GM12878 (cell line): ENCODE results near the gene RPL37A. TPM values are rescaled to one million over a fixed set of nuclear protein-coding genes. Genes with fewer than 3 reads are reported as not detected.

Experiments
- polyA plus RNA-seq, 11 experiments: library from polyadenylated mRNA; depleted of rRNA in 4 of 11; unstranded in 6 of 11; stranded (reverse) in 5 of 11; fragments of >200 nt; fragmentation: Nextera tagmentation in 4 of 11; fragmentation: Illumina TruSeq in 1 of 11; extraction: Ambion mirVana in 4 of 11; extraction: Trizol in 1 of 11; gene quantifications; 1 replicate in 1 of 11; 2 replicates in 10 of 11; pipeline versions ENCODE4 v1.2.1 to v1.2.3, GENCODE V29; 2011 to 2016; ENCODE audit warnings: inconsistent platforms in 2 of 11, missing spikeins in 2 of 11, low read depth in 1 of 11
- total RNA-seq, 4 experiments: library from RNA; depleted of rRNA in 3 of 4; stranded (reverse); fragments of >200 nt in 3 of 4; fragmentation: Illumina TruSeq in 1 of 4; extraction: Trizol in 1 of 4; gene quantifications; 2 replicates each; pipeline versions ENCODE4 v1.2.1 to v1.2.3, GENCODE V29; 2013 to 2021

RPL37A gene
- total and polyA plus RNA-seq, 10 of the 15 experiments (the other 5 are each of a cell fraction or from before 2014, with no cell fraction given), result 2,847 to 6,854 (median 5,110) TPM

Other genes with a start within 250 kb of the RPL37A start
- gene MARCHF4, start 126.4 kb upstream of the RPL37A start, total RNA-seq (2014; rRNA removed), result not detected in 2 replicates
- not detected in 2 replicates for gene MARCHF4, start 126.4 kb upstream of the RPL37A start, total RNA-seq (2014; rRNA removed; fragmentation: Illumina TruSeq; extraction: Trizol)
- not detected in 2 replicates for gene MARCHF4, start 126.4 kb upstream of the RPL37A start, total RNA-seq (2021)
- not detected in 2 replicates for gene MARCHF4, start 126.4 kb upstream of the RPL37A start, polyA plus RNA-seq (2011; rRNA removed)
- gene MARCHF4, start 126.4 kb upstream of the RPL37A start, polyA plus RNA-seq (2014; fragmentation: Illumina TruSeq; extraction: Trizol), result not detected in 2 replicates
- not detected for gene MARCHF4, start 126.4 kb upstream of the RPL37A start, polyA plus RNA-seq (2014; fragmentation: Nextera tagmentation; extraction: Ambion mirVana)
- not detected in 2 replicates for gene MARCHF4, start 126.4 kb upstream of the RPL37A start, polyA plus RNA-seq (2014; rRNA removed)
- not detected for gene MARCHF4, start 126.4 kb upstream of the RPL37A start, polyA plus RNA-seq (2016; fragmentation: Nextera tagmentation; extraction: Ambion mirVana)
- gene SMARCAL1, start 86.4 kb upstream of the RPL37A start, total RNA-seq (2014; rRNA removed), result 16.3 and 20.6 TPM in 2 replicates
- gene SMARCAL1, start 86.4 kb upstream of the RPL37A start, total RNA-seq (2014; rRNA removed; fragmentation: Illumina TruSeq; extraction: Trizol), result 15.5 and 16.1 TPM in 2 replicates
- gene SMARCAL1, start 86.4 kb upstream of the RPL37A start, total RNA-seq (2021), result 22.5 and 24.6 TPM in 2 replicates
- 24.0 and 31.7 TPM in 2 replicates for gene SMARCAL1, start 86.4 kb upstream of the RPL37A start, polyA plus RNA-seq (2011; rRNA removed)
- 15.9 and 22.2 TPM in 2 replicates for gene SMARCAL1, start 86.4 kb upstream of the RPL37A start, polyA plus RNA-seq (2014; fragmentation: Illumina TruSeq; extraction: Trizol)
- gene SMARCAL1, start 86.4 kb upstream of the RPL37A start, polyA plus RNA-seq (2014; fragmentation: Nextera tagmentation; extraction: Ambion mirVana), result 10 to 100 TPM; 10.8 to 11.4 TPM
- 21.3 and 23.3 TPM in 2 replicates for gene SMARCAL1, start 86.4 kb upstream of the RPL37A start, polyA plus RNA-seq (2014; rRNA removed)
- 10 to 100 TPM; 31.3 to 32.9 TPM for gene SMARCAL1, start 86.4 kb upstream of the RPL37A start, polyA plus RNA-seq (2016; fragmentation: Nextera tagmentation; extraction: Ambion mirVana)
- 0.11 TPM in 1 of 2 replicates, not detected in the other for gene IGFBP2, start 134.6 kb downstream of the RPL37A start, total RNA-seq (2014; rRNA removed)
- gene IGFBP2, start 134.6 kb downstream of the RPL37A start, total RNA-seq (2014; rRNA removed; fragmentation: Illumina TruSeq; extraction: Trizol), result not detected in 2 replicates
- gene IGFBP2, start 134.6 kb downstream of the RPL37A start, total RNA-seq (2021), result 0.43 and 0.49 TPM in 2 replicates
- gene IGFBP2, start 134.6 kb downstream of the RPL37A start, polyA plus RNA-seq (2011; rRNA removed), result 0.62 and 1.5 TPM in 2 replicates
- not detected in 2 replicates for gene IGFBP2, start 134.6 kb downstream of the RPL37A start, polyA plus RNA-seq (2014; fragmentation: Illumina TruSeq; extraction: Trizol)
- not detected for gene IGFBP2, start 134.6 kb downstream of the RPL37A start, polyA plus RNA-seq (2014; fragmentation: Nextera tagmentation; extraction: Ambion mirVana)
- not detected in 2 replicates for gene IGFBP2, start 134.6 kb downstream of the RPL37A start, polyA plus RNA-seq (2014; rRNA removed)
- under 1 TPM; 0.28 to 0.38 TPM for gene IGFBP2, start 134.6 kb downstream of the RPL37A start, polyA plus RNA-seq (2016; fragmentation: Nextera tagmentation; extraction: Ambion mirVana)
- gene IGFBP5, start 196.7 kb downstream of the RPL37A start, total RNA-seq (2014; rRNA removed), result not detected in 2 replicates
- gene IGFBP5, start 196.7 kb downstream of the RPL37A start, total RNA-seq (2014; rRNA removed; fragmentation: Illumina TruSeq; extraction: Trizol), result not detected in 2 replicates
- 1.8 and 2.8 TPM in 2 replicates for gene IGFBP5, start 196.7 kb downstream of the RPL37A start, total RNA-seq (2021)
- gene IGFBP5, start 196.7 kb downstream of the RPL37A start, polyA plus RNA-seq (2011; rRNA removed), result not detected in 2 replicates
- gene IGFBP5, start 196.7 kb downstream of the RPL37A start, polyA plus RNA-seq (2014; fragmentation: Illumina TruSeq; extraction: Trizol), result not detected in 2 replicates
- not detected for gene IGFBP5, start 196.7 kb downstream of the RPL37A start, polyA plus RNA-seq (2014; fragmentation: Nextera tagmentation; extraction: Ambion mirVana)
- gene IGFBP5, start 196.7 kb downstream of the RPL37A start, polyA plus RNA-seq (2014; rRNA removed), result not detected in 2 replicates
- gene IGFBP5, start 196.7 kb downstream of the RPL37A start, polyA plus RNA-seq (2016; fragmentation: Nextera tagmentation; extraction: Ambion mirVana), result not detected